Measurements from ENCODE around the gene KIF16B. TPM values are rescaled to one million over a fixed set of nuclear protein-coding genes. Genes with fewer than 3 reads are reported as not detected.
"Not testable (repeated sequence)": the region's sequence is repeated elsewhere in the genome, so short reads cannot be mapped to it uniquely, and the experiment has no call there.

Gene KIF16B
- total RNA-seq, 4 donors from 2014 or later = 16.6 to 29.6 (median 20.2) TPM

DNA sequence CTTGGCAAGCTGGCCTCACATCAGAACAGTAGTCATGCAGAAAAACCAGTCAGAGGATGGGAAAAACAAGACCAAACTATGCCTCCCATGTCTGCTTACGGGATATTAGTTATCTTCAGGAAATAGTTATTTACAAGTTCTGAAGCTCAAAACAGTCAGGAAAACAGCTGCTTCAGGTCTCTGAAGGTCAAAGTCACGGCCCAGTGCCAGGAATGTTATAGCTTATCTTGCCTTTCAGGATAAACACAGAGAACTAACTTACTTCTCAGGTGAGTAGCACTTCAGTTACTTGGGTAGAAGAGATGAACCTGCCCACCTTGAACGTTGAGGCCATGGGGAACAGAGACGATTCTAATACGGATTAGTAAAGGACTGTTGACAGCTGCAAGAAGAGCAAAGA is 310.7 kb downstream of the KIF16B start:
- 55 to 62% methylated on average over 5 of the region's 5 CpGs for WGBS, 2 donors
- Histone ChIP-seq H3K36me3 (peaks cover 0 to 2% (median 0%) of the 10 kb centered on the region in 3 donors), H3K27ac (no peak overlapping the region), H3K27me3 (no peaks in the 10 kb centered on the region), H3K4me3 (no peak overlapping the region), H3K4me1 (no peaks in the 10 kb centered on the region), H3K9me3 (no peaks in the 10 kb centered on the region)
- intact Hi-C loops (cut with DNase I) = no loop called here
- DNase-seq = no peak
- TF ChIP-seq, protein P1, sequence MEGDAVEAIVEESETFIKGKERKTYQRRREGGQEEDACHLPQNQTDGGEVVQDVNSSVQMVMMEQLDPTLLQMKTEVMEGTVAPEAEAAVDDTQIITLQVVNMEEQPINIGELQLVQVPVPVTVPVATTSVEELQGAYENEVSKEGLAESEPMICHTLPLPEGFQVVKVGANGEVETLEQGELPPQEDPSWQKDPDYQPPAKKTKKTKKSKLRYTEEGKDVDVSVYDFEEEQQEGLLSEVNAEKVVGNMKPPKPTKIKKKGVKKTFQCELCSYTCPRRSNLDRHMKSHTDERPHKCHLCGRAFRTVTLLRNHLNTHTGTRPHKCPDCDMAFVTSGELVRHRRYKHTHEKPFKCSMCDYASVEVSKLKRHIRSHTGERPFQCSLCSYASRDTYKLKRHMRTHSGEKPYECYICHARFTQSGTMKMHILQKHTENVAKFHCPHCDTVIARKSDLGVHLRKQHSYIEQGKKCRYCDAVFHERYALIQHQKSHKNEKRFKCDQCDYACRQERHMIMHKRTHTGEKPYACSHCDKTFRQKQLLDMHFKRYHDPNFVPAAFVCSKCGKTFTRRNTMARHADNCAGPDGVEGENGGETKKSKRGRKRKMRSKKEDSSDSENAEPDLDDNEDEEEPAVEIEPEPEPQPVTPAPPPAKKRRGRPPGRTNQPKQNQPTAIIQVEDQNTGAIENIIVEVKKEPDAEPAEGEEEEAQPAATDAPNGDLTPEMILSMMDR (IDR thresholded peaks at IDR 0.05) = no peak
- TF ChIP-seq POLR2A (IDR thresholded peaks at IDR 0.05) = no peak

DNA sequence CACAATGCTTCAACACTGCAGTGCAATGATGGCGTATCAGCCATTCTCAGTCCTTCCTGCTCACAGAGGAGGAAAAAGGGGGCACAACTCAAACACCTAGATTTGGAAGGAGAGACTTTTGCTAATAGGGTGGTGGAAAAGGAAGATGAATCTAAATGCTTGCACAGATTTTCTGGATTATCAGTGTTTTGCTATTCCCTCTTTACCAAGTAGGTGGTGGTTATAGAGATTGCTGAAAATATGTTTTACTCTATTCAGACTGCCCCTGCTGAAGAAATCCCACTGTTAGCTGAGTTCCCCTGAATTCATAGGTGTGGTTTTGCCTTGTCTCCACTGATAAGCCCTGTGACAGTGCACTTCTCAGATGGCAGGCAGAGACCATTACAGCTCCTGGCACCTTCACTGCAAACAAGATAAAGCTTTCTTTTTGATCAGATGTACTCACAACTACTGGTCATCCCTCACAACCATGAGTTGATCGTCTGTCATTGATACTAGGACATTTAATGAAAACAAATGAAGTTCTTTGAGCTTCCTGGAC is 311.4 kb downstream of the KIF16B start:
- no peak overlapping the region for H3K4me3 ChIP-seq
- TF ChIP-seq, protein P1 (IDR thresholded peaks at IDR 0.05) = no peak
- TF ChIP-seq POLR2A (IDR thresholded peaks at IDR 0.05) = no peak
- H3K4me1 ChIP-seq = no peaks in the 10 kb centered on the region
- no peak for DNase-seq
- H3K27me3 ChIP-seq = no peaks in the 10 kb centered on the region
- intact Hi-C loops (cut with DNase I) = no loop called here
- no peak overlapping the region for H3K27ac ChIP-seq
- H3K36me3 ChIP-seq = no peaks in the 10 kb centered on the region
- WGBS, 2 donors = 72% methylated on average over 2 of the region's 2 CpGs
- H3K9me3 ChIP-seq = no peaks in the 10 kb centered on the region

DNA sequence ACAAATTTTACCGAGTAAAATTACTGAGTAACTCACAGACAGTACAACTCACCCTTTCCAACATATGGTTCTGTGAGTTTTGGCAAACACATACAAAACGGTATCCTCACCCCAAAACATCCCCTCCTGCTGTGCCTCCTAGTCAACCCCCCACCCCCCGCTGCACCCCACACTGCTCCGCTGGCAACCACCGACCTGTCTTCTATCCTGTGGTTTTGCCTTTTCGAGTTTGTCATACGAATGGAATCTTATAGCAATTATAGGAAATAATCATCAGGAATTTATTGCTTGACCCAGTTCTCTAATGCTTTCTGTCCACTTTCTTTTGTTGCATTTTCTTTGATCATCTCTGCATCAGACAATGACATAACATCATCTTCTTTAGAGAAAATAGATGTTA is 312.3 kb downstream of the KIF16B start:
- H3K27ac ChIP-seq = no peak overlapping the region
- H3K9me3 ChIP-seq = no peaks in the 10 kb centered on the region
- WGBS, 2 donors = 81 to 83% methylated on average over 7 of the region's 7 CpGs
- H3K36me3 ChIP-seq = no peaks in the 10 kb centered on the region
- H3K27me3 ChIP-seq = no peaks in the 10 kb centered on the region
- TF ChIP-seq, protein P1 (IDR thresholded peaks at IDR 0.05) = no peak
- no peak for TF ChIP-seq POLR2A (IDR thresholded peaks at IDR 0.05)
- H3K4me3 ChIP-seq = no peak overlapping the region
- DNase-seq = no peak
- no peaks in the 10 kb centered on the region for H3K4me1 ChIP-seq
- intact Hi-C loops (cut with DNase I) = no loop called here

DNA sequence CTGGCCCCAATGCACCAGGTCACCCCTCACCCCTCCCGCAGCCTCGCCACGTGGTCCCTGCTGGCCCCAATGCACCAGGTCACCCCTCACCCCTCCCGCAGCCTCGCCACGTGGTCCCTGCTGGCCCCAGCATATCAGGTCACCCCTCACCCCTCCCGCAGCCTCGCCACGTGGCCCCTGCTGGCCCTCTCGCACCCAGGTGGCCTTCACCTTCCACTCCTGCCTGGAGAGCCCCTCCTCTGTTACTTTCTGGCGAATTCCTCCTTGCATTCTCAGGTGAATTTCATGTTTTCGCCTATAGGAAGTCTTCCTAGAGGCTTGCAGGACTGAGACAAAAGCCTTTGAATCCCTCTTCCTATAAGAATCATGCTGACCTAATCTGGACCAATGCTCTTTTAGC is 313.1 kb downstream of the KIF16B start:
- WGBS, 2 donors = 49 to 78% methylated on average over 5 to 6 of the region's 12 CpGs
- H3K9me3 ChIP-seq; H3K27me3 ChIP-seq; H3K36me3 ChIP-seq; H3K4me3 ChIP-seq; intact Hi-C loops (cut with DNase I); H3K27ac ChIP-seq; DNase-seq; H3K4me1 ChIP-seq: not testable (repeated sequence)

DNA sequence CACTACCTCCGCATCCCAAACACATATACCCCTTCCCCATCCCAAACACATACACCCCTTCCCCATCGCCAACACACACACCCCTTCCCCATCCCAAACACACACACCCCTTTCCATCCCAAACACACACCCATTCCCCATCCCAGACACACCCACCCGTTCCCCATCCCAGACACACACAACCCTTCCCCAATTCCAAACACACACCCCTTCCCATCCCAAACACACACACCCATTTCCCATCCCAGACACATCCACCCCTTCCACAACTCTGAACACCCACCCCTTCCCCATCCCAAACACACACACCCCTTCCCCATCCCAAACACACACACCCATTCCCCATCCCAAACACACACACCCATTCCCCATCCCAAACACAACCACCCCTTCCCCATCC is 314.5 kb downstream of the KIF16B start:
- TF ChIP-seq, protein P1 (IDR thresholded peaks at IDR 0.05) = no peak
- no peak for TF ChIP-seq POLR2A (IDR thresholded peaks at IDR 0.05)
- Histone ChIP-seq H3K9me3 (no peaks in the 10 kb centered on the region), H3K27me3 (no peaks in the 10 kb centered on the region), H3K4me3 (no peak overlapping the region), H3K27ac (no peak overlapping the region), H3K4me1 (no peaks in the 10 kb centered on the region), H3K36me3 (no peaks in the 10 kb centered on the region)
- no peak for DNase-seq
- intact Hi-C loops (cut with DNase I) = no loop called here
- WGBS, 2 donors = 88 to 96% methylated on average over 3 of the region's 3 CpGs

DNA sequence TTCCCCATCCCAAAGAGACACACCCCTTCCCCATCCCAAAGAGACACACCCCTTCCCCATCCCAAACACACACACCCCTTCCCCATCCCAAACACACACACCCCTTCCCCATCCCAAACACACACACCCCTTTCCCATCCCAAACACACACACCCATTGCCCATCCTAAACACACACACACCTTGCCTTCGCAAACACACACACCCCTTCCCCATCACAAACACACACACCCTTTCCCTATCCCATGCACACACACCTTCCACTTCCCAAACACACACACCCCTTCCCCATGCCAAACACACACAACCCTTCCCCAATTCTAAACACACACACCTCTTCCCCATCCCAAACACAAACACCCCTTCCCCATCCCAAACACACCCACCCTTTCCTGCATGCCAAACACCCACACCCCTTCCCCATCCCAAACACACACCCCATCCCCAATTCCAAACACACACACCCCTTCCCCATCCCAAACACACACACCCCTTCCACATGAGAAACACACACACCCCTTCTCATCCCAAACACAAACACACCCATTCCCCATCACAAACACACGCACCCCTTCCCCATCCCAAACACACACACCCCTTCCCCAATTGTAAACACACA is 315.3 kb downstream of the KIF16B start:
- H3K27ac ChIP-seq = no peak overlapping the region
- intact Hi-C loops (cut with DNase I) = no loop called here
- no peaks in the 10 kb centered on the region for H3K9me3 ChIP-seq
- WGBS, 2 donors = 75 to 87% methylated on average over 2 of the region's 2 CpGs
- DNase-seq = no peak
- H3K36me3 ChIP-seq = no peaks in the 10 kb centered on the region
- H3K27me3 ChIP-seq = no peaks in the 10 kb centered on the region
- no peak overlapping the region for H3K4me3 ChIP-seq
- no peak for TF ChIP-seq POLR2A (IDR thresholded peaks at IDR 0.05)
- TF ChIP-seq, protein P1 (IDR thresholded peaks at IDR 0.05) = no peak
- H3K4me1 ChIP-seq = no peaks in the 10 kb centered on the region
